MM.1S (cell line): ENCODE data around the gene CAMK4.

Experiments
- EZH2 ChIP-seq: fragments of 300-600 bp; sonication (generic); optimal IDR thresholded peaks from 2 replicates; pipeline ENCODE3; 2017; ENCODE audit warnings: low read depth, mild to moderate bottlenecking, antibody characterized with exemption, low read length, mixed read lengths
- EZH2phosphoT487 ChIP-seq: fragments of 300-600 bp; sonication (generic); IDR thresholded peaks from 2 replicates; pipeline ENCODE4 v1.6.1; 2018; ENCODE audit warnings: antibody characterized with exemption, low read length
- TF ChIP-seq, protein P1 (sequence below): fragments of 300-600 bp; sonication (generic); IDR thresholded peaks from 2 replicates; pipeline ENCODE4 v1.5.1; 2016; ENCODE audit warnings: antibody characterized with exemption, low read length, mixed read lengths

DNA sequence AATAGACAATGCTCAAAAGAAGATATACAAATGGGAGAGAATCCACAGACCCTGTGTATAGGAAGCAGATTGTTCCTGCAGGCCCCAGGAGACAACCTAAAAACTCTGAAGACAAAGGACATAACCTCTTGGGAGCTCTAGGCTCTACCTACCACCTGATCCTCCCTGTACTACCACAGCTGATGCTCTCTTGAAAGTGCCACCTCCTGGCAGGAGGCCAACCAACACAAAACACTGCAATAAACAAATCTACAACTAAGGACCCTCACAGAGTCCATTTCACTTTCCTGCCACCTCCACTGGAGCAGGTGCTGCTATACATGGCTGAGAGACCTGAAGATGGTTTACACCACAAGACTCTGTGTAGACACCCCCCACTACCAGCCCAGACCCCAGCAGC, 239.1 kb downstream of the CAMK4 start:
- TF ChIP-seq, protein P1, sequence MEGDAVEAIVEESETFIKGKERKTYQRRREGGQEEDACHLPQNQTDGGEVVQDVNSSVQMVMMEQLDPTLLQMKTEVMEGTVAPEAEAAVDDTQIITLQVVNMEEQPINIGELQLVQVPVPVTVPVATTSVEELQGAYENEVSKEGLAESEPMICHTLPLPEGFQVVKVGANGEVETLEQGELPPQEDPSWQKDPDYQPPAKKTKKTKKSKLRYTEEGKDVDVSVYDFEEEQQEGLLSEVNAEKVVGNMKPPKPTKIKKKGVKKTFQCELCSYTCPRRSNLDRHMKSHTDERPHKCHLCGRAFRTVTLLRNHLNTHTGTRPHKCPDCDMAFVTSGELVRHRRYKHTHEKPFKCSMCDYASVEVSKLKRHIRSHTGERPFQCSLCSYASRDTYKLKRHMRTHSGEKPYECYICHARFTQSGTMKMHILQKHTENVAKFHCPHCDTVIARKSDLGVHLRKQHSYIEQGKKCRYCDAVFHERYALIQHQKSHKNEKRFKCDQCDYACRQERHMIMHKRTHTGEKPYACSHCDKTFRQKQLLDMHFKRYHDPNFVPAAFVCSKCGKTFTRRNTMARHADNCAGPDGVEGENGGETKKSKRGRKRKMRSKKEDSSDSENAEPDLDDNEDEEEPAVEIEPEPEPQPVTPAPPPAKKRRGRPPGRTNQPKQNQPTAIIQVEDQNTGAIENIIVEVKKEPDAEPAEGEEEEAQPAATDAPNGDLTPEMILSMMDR, result no peak
- TF ChIP-seq EZH2, result no peak
- TF ChIP-seq EZH2phosphoT487, result no peak
